H1 (cell line): ENCODE data around the gene BBS9. TPM values are rescaled to one million over a fixed set of nuclear protein-coding genes. Genes with fewer than 3 reads are reported as not detected.

Source experiments
- CHD7 ChIP-seq: fragments of 300-600 bp; sonication (generic); IDR thresholded peaks from 2 replicates; pipeline ENCODE4 v1.7.1; 2012; ENCODE audit warnings: low read length, moderate library complexity, mild to moderate bottlenecking, inconsistent platforms; ENCODE audit not compliant: insufficient replicate concordance
- EP300 ChIP-seq, 2 experiments: IDR thresholded peaks; 1 replicate in 1 of 2; 2 replicates in 1 of 2; pipeline ENCODE4 v1.6.1; 2011 to 2012; ENCODE audit warnings: low read depth in 2 of 2, low read length in 2 of 2, mild to moderate bottlenecking in 2 of 2, borderline replicate concordance in 1 of 2, inconsistent platforms in 1 of 2, moderate library complexity in 1 of 2
- PHF8 ChIP-seq: fragments of 200-600 bp; sonication (generic); conservative IDR thresholded peaks from 2 replicates; pipeline ENCODE4 v1.7.1; 2012; ENCODE audit warnings: low read depth, mild to moderate bottlenecking, inconsistent platforms, low read length, moderate library complexity
- SIN3A ChIP-seq, 2 experiments: IDR thresholded peaks in 1 of 2; conservative IDR thresholded peaks in 1 of 2; 2 replicates each; pipeline ENCODE4 v1.6.1; 2011 to 2012; ENCODE audit warnings: low read length in 2 of 2, improper control_type of control experiment in 1 of 2, low read depth in 1 of 2, mild to moderate bottlenecking in 1 of 2
- polyA plus RNA-seq, 7 experiments: library from polyadenylated mRNA; depleted of rRNA in 3 of 7; stranded (reverse) in 5 of 7; unstranded in 2 of 7; fragments of >200 nt in 5 of 7; fragments of 200-250 nt in 2 of 7; gene quantifications; 1 replicate in 5 of 7; 2 replicates in 1 of 7; 4 replicates in 1 of 7; pipeline versions ENCODE4 v1.2.1 to v1.2.3, GENCODE V29; 2011 to 2013; ENCODE audit warnings: missing spikeins in 2 of 7, mixed read lengths in 2 of 7
- total RNA-seq: library from RNA; stranded (reverse); fragmentation: NEBNext Ultra II Directional; extraction: Animal tissue kit (Norgen Biotek cat#: 25700); gene quantifications from 2 replicates; pipeline ENCODE4 v1.2.1, GENCODE V29; 2021

Gene BBS9
- total and polyA plus RNA-seq, 2 of the 8 experiments (the other 6 are each of a cell fraction or from before 2014, with no cell fraction given), result 22.3 to 37.0 TPM

- no peak for TF ChIP-seq EP300 (IDR thresholded peaks at IDR 0.05; ENCODE audit: borderline replicate concordance in 1 of 2, low read depth in 2 of 2, low read length in 2 of 2)
- no peak for TF ChIP-seq SIN3A (conservative IDR thresholded peaks at IDR 0.05 in 1 of 2, IDR thresholded peaks at IDR 0.05 in 1 of 2; ENCODE audit: low read depth in 1 of 2, low read length in 2 of 2)
- no peak for TF ChIP-seq CHD7
- TF ChIP-seq PHF8, result no peak
Observed at GRCh38 chr7:33193308-33193864, 64.0 kb downstream of the BBS9 start (continued).
